ENCODE data around the gene TNNT3.

GRCh38 chr11:1953489-1954266 lies 34.2 kb downstream of the TNNT3 start:
- TF ChIP-seq YY1 (IDR thresholded peaks at IDR 0.05; ENCODE audit: insufficient read depth, insufficient read length) (no peak), SUZ12 (IDR thresholded peaks at IDR 0.05; ENCODE audit: extremely low read depth, insufficient read depth, insufficient read length) (no peak), ZNF274 (IDR thresholded peaks at IDR 0.05; ENCODE audit: low read depth, low read length) (no peak)
